ENCODE data around the gene KDM2B. TPM values are rescaled to one million over a fixed set of nuclear protein-coding genes. Genes with fewer than 3 reads are reported as not detected.

The KDM2B gene
- total and polyA plus RNA-seq, 10 of the 15 experiments (the other 5 are each of a cell fraction or from before 2014, with no cell fraction given): 13.6 to 124 (median 40.4) TPM

DNA sequence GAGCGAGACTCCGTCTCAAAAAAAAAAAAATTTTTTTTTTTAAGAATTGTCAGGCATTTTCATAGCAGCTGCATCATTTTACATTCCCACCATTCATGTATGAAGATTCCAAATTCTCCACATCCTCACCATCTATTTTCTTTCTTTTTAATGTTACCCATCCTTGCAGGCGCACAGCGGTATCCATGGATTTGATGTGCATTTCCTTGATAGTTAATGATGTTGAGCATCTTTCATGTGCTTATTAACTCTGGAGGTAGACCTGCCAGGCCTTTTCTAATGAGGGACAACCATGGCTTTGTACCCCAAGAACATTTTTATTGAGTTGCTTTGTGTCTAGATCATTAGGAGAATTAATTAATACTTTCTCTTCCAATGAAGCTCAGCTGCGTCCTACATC lies 182.5 kb downstream of the KDM2B start:
- Histone ChIP-seq H3K79me2 (ENCODE audit: control insufficient read depth, insufficient read depth, low read length) (peaks cover 35% of the 10 kb centered on the region), H3K9ac (ENCODE audit: control insufficient read depth, insufficient read depth, low read length) (no peak overlapping the region), H3K4me1 (ENCODE audit: control insufficient read depth, insufficient read depth, low read length) (no peaks in the 10 kb centered on the region; the same call in 1 of the 2 replicates), H3K9me3 (replicated peaks; ENCODE audit: control insufficient read depth, insufficient read depth, low read length) (no peaks in the 10 kb centered on the region; the same call in 2 of the 3 replicates), H3K27me3 (replicated peaks in 1 of 2; ENCODE audit: control insufficient read depth in 2 of 2, insufficient read depth in 2 of 2, low read length in 1 of 2) (no peaks in the 10 kb centered on the region), H3K4me2 (ENCODE audit: control insufficient read depth, insufficient read depth) (peak overlapping the region; percentile 81), H2AFZ (ENCODE audit: control insufficient read depth, low read depth, low read length) (no peak overlapping the region), H3K27ac (ENCODE audit: control insufficient read depth, insufficient read depth) (no peak overlapping the region), H4K20me1 (ENCODE audit: control insufficient read depth, insufficient read depth) (no peaks in the 10 kb centered on the region; the same call in 1 of the 2 replicates), H3K4me3 (no peak overlapping the region), H3K36me3 (ENCODE audit: control insufficient read depth in 2 of 2, insufficient read depth in 2 of 2, low read length in 1 of 2) (no peaks in the 10 kb centered on the region)
- ChIA-PET POLR2A (interaction anchor here (2.8 kb wide), 1 partner anchor 9 kb away, joined by 10 read pairs; no protein-coding TSS in a partner anchor), CTCF (interaction anchor here (0.6 to 1.3 kb wide), 4 partner anchors 15 to 918 kb away, joined by 3 read pairs; no protein-coding TSS in a partner anchor), SMC1A (ENCODE audit: uncharacterized antibody, unreplicated experiment) (interaction anchor here (0.5 to 5.4 kb wide), 2 partner anchors 26 to 59 kb away, joined by 3 to 46 read pairs; no protein-coding TSS in a partner anchor), RAD21 (ENCODE audit: unreplicated experiment) (no interaction called here)
- no peak for TF ChIP-seq FOS (IDR thresholded peaks at IDR 0.05; ENCODE audit: borderline replicate concordance, extremely low read depth, insufficient read length)
- TF ChIP-seq MYB (IDR thresholded peaks at IDR 0.05; ENCODE audit: borderline replicate concordance, low read depth, low read length): no peak
- TF ChIP-seq MXI1 (IDR thresholded peaks at IDR 0.05; ENCODE audit: low read depth, low read length): no peak
- TF ChIP-seq IKZF1 (conservative IDR thresholded peaks at IDR 0.05): no peak
- TF ChIP-seq ETV6 (conservative IDR thresholded peaks at IDR 0.05 in 1 of 2, IDR thresholded peaks at IDR 0.05 in 1 of 2; ENCODE audit: borderline replicate concordance in 1 of 2, low read depth in 1 of 2): no peak
- TF ChIP-seq FOXK2 (IDR thresholded peaks at IDR 0.05): no peak
- no peak for TF ChIP-seq SKIL (IDR thresholded peaks at IDR 0.05; ENCODE audit: low read depth, poor library complexity, severe bottlenecking)
- no peak for TF ChIP-seq SUPT20H (IDR thresholded peaks at IDR 0.05; ENCODE audit: borderline replicate concordance, control insufficient read depth, low read depth, low read length)
- no peak for TF ChIP-seq ZNF207 (IDR thresholded peaks at IDR 0.05; ENCODE audit: borderline replicate concordance)
- FAIRE-seq: no peak
- DNase-seq (ENCODE audit: low read depth, low spot score): no peak
- WGBS (ENCODE audit: insufficient coverage, insufficient replicate concordance, low lambda C conversion rate, missing lambda C conversion rate): 98% methylated on average over 3 of the region's 5 CpGs
- in situ Hi-C loops (cut with MboI) (no loop called here), intact Hi-C loops (cut with micrococcal nuclease; ENCODE audit: unreplicated experiment) (no loop called here)
- ATAC-seq: no peak
- no TSS peak for BruUV-seq (replicated peaks)

Measured in GM12878 (cell line).